H9 (cell line): Measurements from ENCODE around the gene USP7. TPM values are rescaled to one million over a fixed set of nuclear protein-coding genes. Genes with fewer than 3 reads are reported as not detected.

Experiments
- DNase-seq: peaks from one replicate; pipeline ENCODE4 v3.0.0-alpha.2; 2017
- H2AFZ ChIP-seq: one replicate; pipeline ENCODE4 v1.6.1; 2013; ENCODE audit warnings: mild to moderate bottlenecking, low read length, control low read depth, moderate library complexity
- H2AK5ac ChIP-seq: 2 replicates; pipeline ENCODE4 v1.6.1; 2013; ENCODE audit warnings: low read length, control low read depth, mixed read lengths; ENCODE audit not compliant: insufficient read length
- H2BK120ac ChIP-seq: one replicate; pipeline ENCODE4 v1.6.1; 2013; ENCODE audit warnings: low read depth, mild to moderate bottlenecking, low read length, control low read depth, inconsistent platforms; ENCODE audit not compliant: poor library complexity, severe bottlenecking
- H2BK12ac ChIP-seq: 2 replicates; pipeline ENCODE4 v1.6.1; 2013; ENCODE audit warnings: low read length, control low read depth, mixed read lengths, low read depth; ENCODE audit not compliant: insufficient read length
- H2BK15ac ChIP-seq: 2 replicates; pipeline ENCODE4 v1.6.1; 2013; ENCODE audit warnings: low read depth, low read length, control low read depth
- H2BK20ac ChIP-seq: one replicate; pipeline ENCODE4 v1.6.1; 2013; ENCODE audit warnings: low read depth, mild to moderate bottlenecking, low read length, control low read depth, inconsistent platforms; ENCODE audit not compliant: poor library complexity, severe bottlenecking
- H2BK5ac ChIP-seq: 2 replicates; pipeline ENCODE4 v1.6.1; 2013; ENCODE audit warnings: low read length, control low read depth, mixed read lengths; ENCODE audit not compliant: insufficient read length
- H3K14ac ChIP-seq: 2 replicates; pipeline ENCODE4 v1.6.1; 2013; ENCODE audit warnings: low read length, control low read depth; ENCODE audit not compliant: insufficient read depth
- H3K18ac ChIP-seq: 2 replicates; pipeline ENCODE4 v1.6.1; 2013; ENCODE audit warnings: low read depth, mild to moderate bottlenecking, mixed read lengths, low read length, control low read depth; ENCODE audit not compliant: insufficient read length
- H3K23ac ChIP-seq: 2 replicates; pipeline ENCODE4 v1.6.1; 2013; ENCODE audit warnings: low read length, control low read depth, mixed read lengths, low read depth; ENCODE audit not compliant: insufficient read length
- H3K23me2 ChIP-seq: 2 replicates; pipeline ENCODE4 v1.6.1; 2013; ENCODE audit warnings: low read depth, mild to moderate bottlenecking, mixed read lengths, low read length, control low read depth; ENCODE audit not compliant: insufficient read length, poor library complexity, severe bottlenecking
- H3K27ac ChIP-seq: 2 replicates; pipeline ENCODE4 v1.5.1; 2013; ENCODE audit warnings: low read length, control low read depth, mixed read lengths, low read depth; ENCODE audit not compliant: insufficient read length
- H3K27me3 ChIP-seq: 2 replicates; pipeline ENCODE4 v1.6.1; 2013; ENCODE audit warnings: low read length, control low read depth, inconsistent platforms; ENCODE audit not compliant: insufficient read depth
- H3K4ac ChIP-seq: 2 replicates; pipeline ENCODE4 v1.6.1; 2013; ENCODE audit warnings: low read depth, mild to moderate bottlenecking, control low read depth, inconsistent platforms, low read length, moderate library complexity
- H3K4me1 ChIP-seq: 2 replicates; pipeline ENCODE4 v1.6.1; 2013; ENCODE audit warnings: low read length, control low read depth, inconsistent platforms; ENCODE audit not compliant: insufficient read depth
- H3K4me2 ChIP-seq: 2 replicates; pipeline ENCODE4 v1.6.1; 2013; ENCODE audit warnings: low read length, control low read depth, mixed read lengths; ENCODE audit not compliant: insufficient read length, insufficient read depth
- H3K56ac ChIP-seq: 2 replicates; pipeline ENCODE4 v1.6.1; 2013; ENCODE audit warnings: low read depth, mild to moderate bottlenecking, mixed read lengths, low read length, control low read depth; ENCODE audit not compliant: insufficient read length
- H3K79me1 ChIP-seq: 2 replicates; pipeline ENCODE4 v1.6.1; 2013; ENCODE audit warnings: low read depth, mild to moderate bottlenecking, moderate library complexity, low read length, control low read depth, inconsistent platforms; ENCODE audit not compliant: insufficient read depth, poor library complexity, severe bottlenecking
- H3K79me2 ChIP-seq: 2 replicates; pipeline ENCODE4 v1.6.1; 2013; ENCODE audit warnings: low read length, control low read depth, inconsistent platforms; ENCODE audit not compliant: insufficient read depth
- H3K9ac ChIP-seq: 2 replicates; pipeline ENCODE4 v1.6.1; 2013; ENCODE audit warnings: low read length, control low read depth, mixed read lengths; ENCODE audit not compliant: insufficient read length; ENCODE audit errors: extremely low read depth
- H3K9me3 ChIP-seq: one replicate; pipeline ENCODE4 v1.6.1; 2013; ENCODE audit warnings: low read depth, low read length, inconsistent platforms; ENCODE audit not compliant: control insufficient read depth
- H3T11ph ChIP-seq: one replicate; pipeline ENCODE4 v1.6.1; 2013; ENCODE audit warnings: mild to moderate bottlenecking, low read length, control low read depth, inconsistent platforms
- H4K20me1 ChIP-seq: one replicate; pipeline ENCODE4 v1.6.1; 2013; ENCODE audit not compliant: control insufficient read depth, insufficient read length, insufficient read depth
- H4K5ac ChIP-seq: 2 replicates; pipeline ENCODE4 v1.6.1; 2013; ENCODE audit warnings: low read depth, mild to moderate bottlenecking, mixed read lengths, low read length, control low read depth; ENCODE audit not compliant: insufficient read length
- H4K8ac ChIP-seq: replicated peaks from 2 replicates; pipeline ENCODE4 v1.6.1; 2013; ENCODE audit warnings: low read length, control low read depth, mixed read lengths, low read depth; ENCODE audit not compliant: insufficient read length
- H4K91ac ChIP-seq: 2 replicates; pipeline ENCODE4 v1.6.1; 2013; ENCODE audit warnings: low read depth, mild to moderate bottlenecking, moderate library complexity, mixed read lengths, low read length, control low read depth; ENCODE audit not compliant: insufficient read length
- H3K27ac Mint-ChIP-seq, 3 experiments: 2 replicates in 2 of 3; 3 replicates in 1 of 3; pipeline ENCODE4 v1.8.0; 2020 to 2021; ENCODE audit warnings: mixed read lengths in 3 of 3, mild to moderate bottlenecking in 1 of 3, moderate library complexity in 1 of 3
- H3K27me3 Mint-ChIP-seq: 2 replicates; pipeline ENCODE4 v1.8.0; 2021; ENCODE audit warnings: low read depth, mild to moderate bottlenecking, moderate library complexity, mixed read lengths
- H3K36me3 Mint-ChIP-seq, 3 experiments: 2 replicates in 2 of 3; 3 replicates in 1 of 3; pipeline ENCODE4 v1.8.0; 2020 to 2021; ENCODE audit warnings: low read depth in 3 of 3, mixed read lengths in 3 of 3; ENCODE audit not compliant: insufficient read depth in 1 of 3
- H3K4me1 Mint-ChIP-seq, 2 experiments: 2 replicates each; pipeline ENCODE4 v1.8.0; 2020; ENCODE audit warnings: mixed read lengths in 2 of 2
- H3K4me3 Mint-ChIP-seq, 2 experiments: 2 replicates in 1 of 2; 3 replicates in 1 of 2; pipeline ENCODE4 v1.8.0; 2020 to 2021; ENCODE audit warnings: mild to moderate bottlenecking in 2 of 2, mixed read lengths in 2 of 2, moderate library complexity in 1 of 2
- H3K9me3 Mint-ChIP-seq, 2 experiments: 2 replicates in 1 of 2; 3 replicates in 1 of 2; pipeline ENCODE4 v1.8.0; 2020; ENCODE audit warnings: mild to moderate bottlenecking in 2 of 2, mixed read lengths in 2 of 2, moderate library complexity in 1 of 2
- CTCF ChIP-seq: fragments of 200-600 bp; sonication (generic); conservative IDR thresholded peaks from 3 replicates; pipeline ENCODE4 v1.8.0; 2021; ENCODE audit warnings: antibody characterized with exemption, mild to moderate bottlenecking
- WGBS: extraction: QIAGEN DNeasy Blood & Tissue Kit; methylation state at CpG from one replicate; pipeline ENCODE4 v1.1.7; 2013; ENCODE audit warnings: missing lambda C conversion rate, low lambda C conversion rate, mixed read lengths; ENCODE audit not compliant: insufficient read length; ENCODE audit errors: extremely low coverage; 5-methylcytosine and 5-hydroxymethylcytosine counted together
- total RNA-seq: library from RNA; stranded (reverse); gene quantifications from 2 replicates; pipeline ENCODE4 v1.2.1, GENCODE V29; 2021

The USP7 gene
- total RNA-seq, 1 experiment from 2014 or later = 192 TPM

GRCh38 chr16:8867932-8868415 is 95.7 kb downstream of the USP7 start:
- Histone ChIP-seq H3K23ac (no peak overlapping the region), H2BK12ac (no peak overlapping the region), H3K27ac (no peak overlapping the region), H3K56ac (no peak overlapping the region), H2BK5ac (no peak overlapping the region), H4K91ac (no peak overlapping the region), H3T11ph (no peak overlapping the region), H4K20me1 (peaks cover 5% of the 10 kb centered on the region), H3K4me1 (peaks cover 20% of the 10 kb centered on the region; the same call in 1 of the 2 replicates), H3K4me2 (peak overlapping the region; percentile 99), H3K79me2 (peaks cover 37% of the 10 kb centered on the region; the same call in 1 of the 2 replicates), H4K8ac (no peak overlapping the region), H2AFZ (no peak overlapping the region), H3K18ac (no peak overlapping the region), H3K27me3 (no peaks in the 10 kb centered on the region), H3K4ac (no peak overlapping the region), H4K5ac (no peak overlapping the region), H3K9me3 (no peaks in the 10 kb centered on the region), H2BK120ac (no peak overlapping the region), H3K9ac (peak overlapping the region; percentile 74), H3K23me2 (peaks cover 15% of the 10 kb centered on the region), H2BK15ac (no peak overlapping the region), H2BK20ac (no peak overlapping the region), H3K79me1 (no peaks in the 10 kb centered on the region), H2AK5ac (no peak overlapping the region), H3K14ac (peak overlapping the region; percentile 9; the same call in 1 of the 2 replicates)
- Mint-ChIP-seq H3K36me3 (peaks cover 4 to 12% (median 8%) of the 10 kb centered on the region in 3 experiments; a peak in 6 of 7 replicates), H3K27ac (peak overlapping the region; percentile 54 to 93 (median 75)), H3K27me3 (peaks cover 2% of the 10 kb centered on the region; the same call in 1 of the 2 replicates), H3K4me1 (peaks cover 45 to 48% of the 10 kb centered on the region in 2 experiments), H3K4me3 (peak overlapping the region; percentile 90), H3K9me3 (no peaks in the 10 kb centered on the region; a peak in 2 of 5 replicates)
- no peak for DNase-seq
- WGBS = no CpG with 5 or more reads among the region's 16 CpGs
- no peak for TF ChIP-seq CTCF
